WTC11 (cell line): Measurements from ENCODE around the gene PABPN1L. TPM values are rescaled to one million over a fixed set of nuclear protein-coding genes. Genes with fewer than 3 reads are reported as not detected.

Experiments used
- ATAC-seq: fragments of 200-7000 bp; cut with Tn5 transposase; 2 replicates; pipeline ENCODE4 v1.10.0; 2021; ENCODE audit warnings: mild to moderate bottlenecking, moderate library complexity
- CTCF ChIA-PET: fragments of 300-600 bp; sonication (Branson Sonifier 250); formaldehyde crosslinking; loops from one replicate; lab custom pipeline; 2021; ENCODE audit warnings: antibody characterized with exemption; lab: Charles Lee
- POLR2A ChIA-PET: fragments of 350-600 bp; sonication (Branson Sonifier 250); formaldehyde crosslinking; loops from one replicate; lab custom pipeline; 2021; ENCODE audit warnings: antibody characterized with exemption; lab: Charles Lee
- DNase-seq: peaks from one replicate; pipeline ENCODE4 v3.0.0; 2021; ENCODE audit warnings: low spot score
- H3K27ac Mint-ChIP-seq: 2 replicates; pipeline ENCODE4 v1.8.0; 2021; ENCODE audit warnings: mixed read lengths
- H3K27me3 Mint-ChIP-seq: 2 replicates; pipeline ENCODE4 v1.8.0; 2021; ENCODE audit warnings: low read depth, mild to moderate bottlenecking, moderate library complexity, mixed read lengths
- H3K36me3 Mint-ChIP-seq: 2 replicates; pipeline ENCODE4 v1.8.0; 2021; ENCODE audit warnings: mixed read lengths
- H3K4me1 Mint-ChIP-seq: 2 replicates; pipeline ENCODE4 v1.8.0; 2022; ENCODE audit warnings: mixed read lengths
- H3K4me3 Mint-ChIP-seq: 2 replicates; pipeline ENCODE4 v1.8.0; 2021; ENCODE audit warnings: mild to moderate bottlenecking, moderate library complexity, mixed read lengths
- H3K9me3 Mint-ChIP-seq: 2 replicates; pipeline ENCODE4 v1.8.0; 2021; ENCODE audit warnings: mixed read lengths
- E2F4 ChIP-seq: sonication (generic); formaldehyde crosslinking; IDR thresholded peaks from 2 replicates; pipeline ENCODE4 v1.8.1; 2022; ENCODE audit warnings: low read depth, mild to moderate bottlenecking, moderate library complexity, missing genetic modification reagents, borderline replicate concordance
- IRF1 ChIP-seq: sonication (generic); formaldehyde crosslinking; IDR thresholded peaks from 2 replicates; pipeline ENCODE4 v1.8.0; 2023; ENCODE audit warnings: missing genetic modification reagents
- MLX ChIP-seq: sonication (generic); formaldehyde crosslinking; IDR thresholded peaks from 2 replicates; pipeline ENCODE4 v1.8.1; 2023; ENCODE audit warnings: mild to moderate bottlenecking, missing genetic modification reagents, moderate library complexity
- MYBL2 ChIP-seq: sonication (generic); formaldehyde crosslinking; IDR thresholded peaks from 2 replicates; pipeline ENCODE4 v1.8.1; 2023; ENCODE audit warnings: mild to moderate bottlenecking, moderate library complexity, missing genetic modification reagents
- NR1H2 ChIP-seq: sonication (generic); formaldehyde crosslinking; IDR thresholded peaks from 2 replicates; pipeline ENCODE4 v1.9.0; 2021; ENCODE audit warnings: mild to moderate bottlenecking, moderate library complexity, missing genetic modification reagents
- NR2C2 ChIP-seq: sonication (generic); formaldehyde crosslinking; IDR thresholded peaks from 2 replicates; pipeline ENCODE4 v1.8.0; 2022; ENCODE audit warnings: mild to moderate bottlenecking, missing genetic modification reagents
- PREB ChIP-seq: sonication (generic); formaldehyde crosslinking; IDR thresholded peaks from 2 replicates; pipeline ENCODE4 v1.8.1; 2022; ENCODE audit warnings: mild to moderate bottlenecking, missing genetic modification reagents, moderate library complexity, borderline replicate concordance
- PRRX2 ChIP-seq: fragments of 250-450 bp; sonication (Bioruptor Pico); IDR thresholded peaks from 2 replicates; pipeline ENCODE4 v1.8.0; 2021; ENCODE audit warnings: mild to moderate bottlenecking
- SMAD3 ChIP-seq: sonication (generic); formaldehyde crosslinking; IDR thresholded peaks from 2 replicates; pipeline ENCODE4 v1.8.0; 2022; ENCODE audit warnings: missing genetic modification reagents, mild to moderate bottlenecking, borderline replicate concordance
- SOX15 ChIP-seq: fragments of 250-450 bp; sonication (Bioruptor Pico); IDR thresholded peaks from 2 replicates; pipeline ENCODE4 v1.9.0; 2021; ENCODE audit warnings: mild to moderate bottlenecking
- STAT6 ChIP-seq: sonication (generic); formaldehyde crosslinking; conservative IDR thresholded peaks from 2 replicates; pipeline ENCODE4 v1.8.1; 2023; ENCODE audit warnings: mild to moderate bottlenecking, low read depth, missing genetic modification reagents, moderate library complexity
- TCF7 ChIP-seq: sonication (generic); formaldehyde crosslinking; IDR thresholded peaks from 2 replicates; pipeline ENCODE4 v1.8.0; 2022; ENCODE audit warnings: mild to moderate bottlenecking, low read depth, missing genetic modification reagents, moderate library complexity
- TEAD1 ChIP-seq: sonication (generic); formaldehyde crosslinking; IDR thresholded peaks from 2 replicates; pipeline ENCODE4 v1.8.0; 2022; ENCODE audit warnings: mild to moderate bottlenecking, missing genetic modification reagents
- ZNF317 ChIP-seq: sonication (generic); formaldehyde crosslinking; IDR thresholded peaks from 2 replicates; pipeline ENCODE4 v1.8.1; 2023; ENCODE audit warnings: low read depth, mild to moderate bottlenecking, moderate library complexity, missing genetic modification reagents, borderline replicate concordance
- ZNF396 ChIP-seq: fragments of 250-450 bp; sonication (Bioruptor Pico); IDR thresholded peaks from 2 replicates; pipeline ENCODE4 v1.8.0; 2021; ENCODE audit warnings: mild to moderate bottlenecking, moderate library complexity, borderline replicate concordance
- ZNF416 ChIP-seq: fragments of 250-450 bp; sonication (Bioruptor Pico); IDR thresholded peaks from 2 replicates; pipeline ENCODE4 v1.9.0; 2021; ENCODE audit warnings: mild to moderate bottlenecking, inconsistent platforms
- ZNF532 ChIP-seq: fragments of 250-450 bp; sonication (Bioruptor Pico); IDR thresholded peaks from 2 replicates; pipeline ENCODE4 v1.9.0; 2021; ENCODE audit warnings: mild to moderate bottlenecking, borderline replicate concordance
- total RNA-seq: library from RNA; stranded (reverse); gene quantifications from 3 replicates; pipeline ENCODE4 v1.2.3, GENCODE V29; 2021

PABPN1L gene
- total RNA-seq, 1 experiment from 2014 or later, result not detected

GRCh38 chr16:88838566-88838965, 27.9 kb downstream of the PABPN1L start (continued):
- no peak for TF ChIP-seq ZNF532 (CRISPR knock-in tag)
- TF ChIP-seq NR1H2, result no peak
- TF ChIP-seq, all 79 proteins: peak for 0

- Mint-ChIP-seq H3K27ac (no peak overlapping the region), H3K4me1 (no peaks in the 10 kb centered on the region), H3K9me3 (no peaks in the 10 kb centered on the region)
- TF ChIP-seq NR2C2 (CRISPR knock-in tag) (no peak), SMAD3 (CRISPR knock-in tag) (no peak), PREB (CRISPR knock-in tag) (no peak), ZNF317 (CRISPR knock-in tag) (no peak), ZNF396 (CRISPR knock-in tag) (no peak), IRF1 (CRISPR knock-in tag) (no peak), ZNF416 (no peak), STAT6 (no peak), MYBL2 (no peak), SOX15 (CRISPR knock-in tag) (no peak), TEAD1 (no peak), E2F4 (CRISPR knock-in tag) (no peak), MLX (CRISPR knock-in tag) (no peak), PRRX2 (CRISPR knock-in tag) (no peak), TCF7 (CRISPR knock-in tag) (no peak)
- TF ChIP-seq, all 79 proteins: peak for 0
- ChIA-PET POLR2A (no interaction called here), CTCF (no interaction called here)
- Mint-ChIP-seq H3K36me3 (peaks cover 6% of the 10 kb centered on the region), H3K27me3 (no peaks in the 10 kb centered on the region), H3K4me3 (no peak overlapping the region)
- DNase-seq, result no peak
- ATAC-seq, result no peak
These were observed 28.7 kb downstream of the PABPN1L start for GRCh38 chr16:88837806-88838205.
